ENCODE data around the gene DLGAP3. TPM values are rescaled to one million over a fixed set of nuclear protein-coding genes. Genes with fewer than 3 reads are reported as not detected.

DLGAP3 gene
- polyA plus RNA-seq, 1 experiment = not detected

GRCh38 chr1:34904236-34905097, 25.0 kb downstream of the DLGAP3 start:
- CTCF ChIA-PET = no interaction called here
- POLR2A ChIA-PET = no interaction called here
- H3K27me3 ChIP-seq (ENCODE audit: control insufficient read depth, insufficient read depth, low read length) = no peaks in the 10 kb centered on the region; the same call in 1 of the 2 replicates
- no peak for TF ChIP-seq CTCF (IDR thresholded peaks at IDR 0.05; ENCODE audit: insufficient read depth, low read depth, low read length)
- H3K36me3 ChIP-seq (ENCODE audit: control insufficient read depth, insufficient read depth, low read length) = no peaks in the 10 kb centered on the region
- H3K4me3 ChIP-seq (ENCODE audit: low read depth, low read length) = no peak overlapping the region
- no peak for DNase-seq (ENCODE audit: low read depth)

- Histone ChIP-seq H3K4me3 (ENCODE audit: low read depth, low read length) (no peak overlapping the region), H3K36me3 (ENCODE audit: control insufficient read depth, insufficient read depth, low read length) (no peaks in the 10 kb centered on the region), H3K27me3 (ENCODE audit: control insufficient read depth, insufficient read depth, low read length) (no peaks in the 10 kb centered on the region; the same call in 1 of the 2 replicates)
- TF ChIP-seq CTCF (IDR thresholded peaks at IDR 0.05; ENCODE audit: insufficient read depth, low read depth, low read length) = no peak
- ChIA-PET CTCF (interaction anchor here (1.4 kb wide), 1 partner anchor 33 kb away, joined by 3 read pairs; no protein-coding TSS in a partner anchor), POLR2A (no interaction called here)
- DNase-seq (ENCODE audit: low read depth) = no peak
Measured at GRCh38 chr1:34901919-34902318, 27.5 kb downstream of the DLGAP3 start.

- ChIA-PET CTCF (interaction anchor here (1.1 kb wide), 1 partner anchor 35 kb away, joined by 3 read pairs; no protein-coding TSS in a partner anchor), POLR2A (no interaction called here)
- H3K27me3 ChIP-seq (ENCODE audit: control insufficient read depth, insufficient read depth, low read length) = no peaks in the 10 kb centered on the region; the same call in 1 of the 2 replicates
- no peaks in the 10 kb centered on the region for H3K36me3 ChIP-seq (ENCODE audit: control insufficient read depth, insufficient read depth, low read length)
- no peak overlapping the region for H3K4me3 ChIP-seq (ENCODE audit: low read depth, low read length)
- TF ChIP-seq CTCF (IDR thresholded peaks at IDR 0.05; ENCODE audit: insufficient read depth, low read depth, low read length) = no peak
- no peak for DNase-seq (ENCODE audit: low read depth)
Measured at GRCh38 chr1:34900775-34901502, 28.5 kb downstream of the DLGAP3 start.

- H3K27me3 ChIP-seq (ENCODE audit: control insufficient read depth, insufficient read depth, low read length) = no peaks in the 10 kb centered on the region; the same call in 1 of the 2 replicates
- POLR2A ChIA-PET = no interaction called here
- DNase-seq (ENCODE audit: low read depth) = no peak
- CTCF ChIA-PET = no interaction called here
- H3K36me3 ChIP-seq (ENCODE audit: control insufficient read depth, insufficient read depth, low read length) = no peaks in the 10 kb centered on the region
- H3K4me3 ChIP-seq (ENCODE audit: low read depth, low read length) = no peak overlapping the region
- TF ChIP-seq CTCF (IDR thresholded peaks at IDR 0.05; ENCODE audit: insufficient read depth, low read depth, low read length) = no peak
Measured at GRCh38 chr1:34899906-34900305, 29.5 kb downstream of the DLGAP3 start.

GRCh38 chr1:34899471-34899870, 30.0 kb downstream of the DLGAP3 start:
- DNase-seq (ENCODE audit: low read depth) = no peak
- Histone ChIP-seq H3K27me3 (ENCODE audit: control insufficient read depth, insufficient read depth, low read length) (no peaks in the 10 kb centered on the region; the same call in 1 of the 2 replicates), H3K36me3 (ENCODE audit: control insufficient read depth, insufficient read depth, low read length) (no peaks in the 10 kb centered on the region), H3K4me3 (ENCODE audit: low read depth, low read length) (no peak overlapping the region)
- TF ChIP-seq CTCF (IDR thresholded peaks at IDR 0.05; ENCODE audit: insufficient read depth, low read depth, low read length) = no peak
- POLR2A ChIA-PET = no interaction called here
- CTCF ChIA-PET = no interaction called here
